Measurements from ENCODE around the gene HSD11B1L. TPM values are rescaled to one million over a fixed set of nuclear protein-coding genes. Genes with fewer than 3 reads are reported as not detected.

The HSD11B1L gene
- total RNA-seq, 1 experiment from 2014 or later, result 6.0 TPM

DNA sequence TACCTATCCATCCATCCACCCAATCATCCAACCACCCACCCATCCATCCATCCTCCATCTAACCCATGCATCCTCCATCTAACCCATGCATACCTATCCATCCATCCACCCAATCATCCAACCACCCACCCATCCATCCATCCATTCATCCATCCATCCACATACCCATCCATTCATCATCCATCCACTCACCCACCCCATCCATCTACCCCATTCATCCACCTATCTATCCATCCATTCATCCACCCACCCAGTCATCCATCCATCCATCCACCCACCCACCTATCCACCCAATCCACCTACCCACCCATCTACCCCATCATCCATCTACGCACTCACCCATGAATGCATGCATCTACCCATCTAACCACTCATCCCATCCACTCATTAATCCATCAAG, 7.1 kb upstream of the HSD11B1L start:
- no TSS peak for BruUV-seq (replicated peaks)
- intact Hi-C loops (cut with micrococcal nuclease), result no loop called here
- no peak overlapping the region for H3K27ac ChIP-seq (ENCODE audit: low read depth, low read length)

More for the DNA sequence above, 7.1 kb upstream of the HSD11B1L start:
- Histone ChIP-seq H3K27me3 (ENCODE audit: insufficient read depth, low read length) (no peaks in the 10 kb centered on the region), H3K4me1 (ENCODE audit: control insufficient read depth in 1 of 2, insufficient read depth in 2 of 2, low read length in 2 of 2) (no peaks in the 10 kb centered on the region), H3K9ac (ENCODE audit: low read length) (no peak overlapping the region), H3K4me2 (ENCODE audit: low read length) (no peak overlapping the region), H3K9me2 (ENCODE audit: insufficient read depth) (no peaks in the 10 kb centered on the region), H3K36me3 (ENCODE audit: control insufficient read depth in 1 of 2, insufficient read depth in 2 of 2, low read length in 2 of 2) (peaks cover 3 to 10% of the 10 kb centered on the region in 2 experiments; a peak in 2 of 4 replicates), H3K9me3 (ENCODE audit: control insufficient read depth in 1 of 2, insufficient read depth in 1 of 2, low read depth in 1 of 2, low read length in 2 of 2) (no peaks in the 10 kb centered on the region), H3K4me3 (replicated peaks in 1 of 2; ENCODE audit: low read depth in 1 of 2, low read length in 2 of 2) (no peak overlapping the region), H4K20me1 (ENCODE audit: insufficient read depth) (no peaks in the 10 kb centered on the region), H3K79me2 (ENCODE audit: insufficient read depth, low read length) (no peaks in the 10 kb centered on the region), H2AFZ (ENCODE audit: low read depth, low read length, poor library complexity, severe bottlenecking) (no peak overlapping the region)
- TF ChIP-seq ELF1 (IDR thresholded peaks at IDR 0.05; ENCODE audit: borderline replicate concordance, low read depth), result no peak
- no peak for TF ChIP-seq EGR1 (IDR thresholded peaks at IDR 0.05; ENCODE audit: low read depth)
- no peak for TF ChIP-seq POLR2A (IDR thresholded peaks at IDR 0.05; ENCODE audit: borderline replicate concordance, extremely low read depth, insufficient read depth, insufficient read length)
- TF ChIP-seq, protein P1, sequence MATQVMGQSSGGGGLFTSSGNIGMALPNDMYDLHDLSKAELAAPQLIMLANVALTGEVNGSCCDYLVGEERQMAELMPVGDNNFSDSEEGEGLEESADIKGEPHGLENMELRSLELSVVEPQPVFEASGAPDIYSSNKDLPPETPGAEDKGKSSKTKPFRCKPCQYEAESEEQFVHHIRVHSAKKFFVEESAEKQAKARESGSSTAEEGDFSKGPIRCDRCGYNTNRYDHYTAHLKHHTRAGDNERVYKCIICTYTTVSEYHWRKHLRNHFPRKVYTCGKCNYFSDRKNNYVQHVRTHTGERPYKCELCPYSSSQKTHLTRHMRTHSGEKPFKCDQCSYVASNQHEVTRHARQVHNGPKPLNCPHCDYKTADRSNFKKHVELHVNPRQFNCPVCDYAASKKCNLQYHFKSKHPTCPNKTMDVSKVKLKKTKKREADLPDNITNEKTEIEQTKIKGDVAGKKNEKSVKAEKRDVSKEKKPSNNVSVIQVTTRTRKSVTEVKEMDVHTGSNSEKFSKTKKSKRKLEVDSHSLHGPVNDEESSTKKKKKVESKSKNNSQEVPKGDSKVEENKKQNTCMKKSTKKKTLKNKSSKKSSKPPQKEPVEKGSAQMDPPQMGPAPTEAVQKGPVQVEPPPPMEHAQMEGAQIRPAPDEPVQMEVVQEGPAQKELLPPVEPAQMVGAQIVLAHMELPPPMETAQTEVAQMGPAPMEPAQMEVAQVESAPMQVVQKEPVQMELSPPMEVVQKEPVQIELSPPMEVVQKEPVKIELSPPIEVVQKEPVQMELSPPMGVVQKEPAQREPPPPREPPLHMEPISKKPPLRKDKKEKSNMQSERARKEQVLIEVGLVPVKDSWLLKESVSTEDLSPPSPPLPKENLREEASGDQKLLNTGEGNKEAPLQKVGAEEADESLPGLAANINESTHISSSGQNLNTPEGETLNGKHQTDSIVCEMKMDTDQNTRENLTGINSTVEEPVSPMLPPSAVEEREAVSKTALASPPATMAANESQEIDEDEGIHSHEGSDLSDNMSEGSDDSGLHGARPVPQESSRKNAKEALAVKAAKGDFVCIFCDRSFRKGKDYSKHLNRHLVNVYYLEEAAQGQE (IDR thresholded peaks at IDR 0.05; ENCODE audit: low read depth), result no peak
- TF ChIP-seq POLR2AphosphoS5 (IDR thresholded peaks at IDR 0.05; ENCODE audit: low read depth, low read length), result no peak
- TF ChIP-seq, protein P2, sequence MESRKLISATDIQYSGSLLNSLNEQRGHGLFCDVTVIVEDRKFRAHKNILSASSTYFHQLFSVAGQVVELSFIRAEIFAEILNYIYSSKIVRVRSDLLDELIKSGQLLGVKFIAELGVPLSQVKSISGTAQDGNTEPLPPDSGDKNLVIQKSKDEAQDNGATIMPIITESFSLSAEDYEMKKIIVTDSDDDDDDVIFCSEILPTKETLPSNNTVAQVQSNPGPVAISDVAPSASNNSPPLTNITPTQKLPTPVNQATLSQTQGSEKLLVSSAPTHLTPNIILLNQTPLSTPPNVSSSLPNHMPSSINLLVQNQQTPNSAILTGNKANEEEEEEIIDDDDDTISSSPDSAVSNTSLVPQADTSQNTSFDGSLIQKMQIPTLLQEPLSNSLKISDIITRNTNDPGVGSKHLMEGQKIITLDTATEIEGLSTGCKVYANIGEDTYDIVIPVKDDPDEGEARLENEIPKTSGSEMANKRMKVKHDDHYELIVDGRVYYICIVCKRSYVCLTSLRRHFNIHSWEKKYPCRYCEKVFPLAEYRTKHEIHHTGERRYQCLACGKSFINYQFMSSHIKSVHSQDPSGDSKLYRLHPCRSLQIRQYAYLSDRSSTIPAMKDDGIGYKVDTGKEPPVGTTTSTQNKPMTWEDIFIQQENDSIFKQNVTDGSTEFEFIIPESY (IDR thresholded peaks at IDR 0.05; ENCODE audit: extremely low read depth, insufficient replicate concordance, low read length), result no peak
- TF ChIP-seq TCF7L2 (IDR thresholded peaks at IDR 0.05; ENCODE audit: borderline replicate concordance, extremely low read depth, insufficient read depth, insufficient read length), result no peak
- no peak for TF ChIP-seq RAD21 (IDR thresholded peaks at IDR 0.05; ENCODE audit: low read depth)
- TF ChIP-seq SIN3A (IDR thresholded peaks at IDR 0.05; ENCODE audit: low read depth), result no peak
- TF ChIP-seq, protein P3, sequence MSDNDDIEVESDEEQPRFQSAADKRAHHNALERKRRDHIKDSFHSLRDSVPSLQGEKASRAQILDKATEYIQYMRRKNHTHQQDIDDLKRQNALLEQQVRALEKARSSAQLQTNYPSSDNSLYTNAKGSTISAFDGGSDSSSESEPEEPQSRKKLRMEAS (IDR thresholded peaks at IDR 0.05), result no peak
- TF ChIP-seq, protein P4, sequence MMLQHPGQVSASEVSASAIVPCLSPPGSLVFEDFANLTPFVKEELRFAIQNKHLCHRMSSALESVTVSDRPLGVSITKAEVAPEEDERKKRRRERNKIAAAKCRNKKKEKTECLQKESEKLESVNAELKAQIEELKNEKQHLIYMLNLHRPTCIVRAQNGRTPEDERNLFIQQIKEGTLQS (IDR thresholded peaks at IDR 0.05), result no peak
- no peak for TF ChIP-seq ZNF274 (IDR thresholded peaks at IDR 0.05; ENCODE audit: low read depth, low read length)
- TF ChIP-seq, protein P5, sequence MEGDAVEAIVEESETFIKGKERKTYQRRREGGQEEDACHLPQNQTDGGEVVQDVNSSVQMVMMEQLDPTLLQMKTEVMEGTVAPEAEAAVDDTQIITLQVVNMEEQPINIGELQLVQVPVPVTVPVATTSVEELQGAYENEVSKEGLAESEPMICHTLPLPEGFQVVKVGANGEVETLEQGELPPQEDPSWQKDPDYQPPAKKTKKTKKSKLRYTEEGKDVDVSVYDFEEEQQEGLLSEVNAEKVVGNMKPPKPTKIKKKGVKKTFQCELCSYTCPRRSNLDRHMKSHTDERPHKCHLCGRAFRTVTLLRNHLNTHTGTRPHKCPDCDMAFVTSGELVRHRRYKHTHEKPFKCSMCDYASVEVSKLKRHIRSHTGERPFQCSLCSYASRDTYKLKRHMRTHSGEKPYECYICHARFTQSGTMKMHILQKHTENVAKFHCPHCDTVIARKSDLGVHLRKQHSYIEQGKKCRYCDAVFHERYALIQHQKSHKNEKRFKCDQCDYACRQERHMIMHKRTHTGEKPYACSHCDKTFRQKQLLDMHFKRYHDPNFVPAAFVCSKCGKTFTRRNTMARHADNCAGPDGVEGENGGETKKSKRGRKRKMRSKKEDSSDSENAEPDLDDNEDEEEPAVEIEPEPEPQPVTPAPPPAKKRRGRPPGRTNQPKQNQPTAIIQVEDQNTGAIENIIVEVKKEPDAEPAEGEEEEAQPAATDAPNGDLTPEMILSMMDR (IDR thresholded peaks at IDR 0.05 in 2 of 3, conservative IDR thresholded peaks at IDR 0.05 in 1 of 3; ENCODE audit: borderline replicate concordance in 1 of 3, insufficient read depth in 1 of 3, low read depth in 2 of 3, low read length in 2 of 3), result no peak
- no peak for TF ChIP-seq FOSL1 (IDR thresholded peaks at IDR 0.05; ENCODE audit: low read depth)
- ChIA-PET CTCF (no interaction called here), RAD21 (ENCODE audit: low non-redundant PET in 1 of 2, low total read pairs in 2 of 2, uncharacterized antibody in 2 of 2, unreplicated experiment in 2 of 2) (no interaction called here), POLR2A (no interaction called here)
- ATAC-seq, result no peak
- DNase-seq (ENCODE audit: low read depth, low spot score), result no peak
